Measurements from ENCODE around the gene ANGPTL3. TPM values are rescaled to one million over a fixed set of nuclear protein-coding genes. Genes with fewer than 3 reads are reported as not detected.

Gene ANGPTL3
- polyA plus RNA-seq, 1 experiment = not detected

DNA sequence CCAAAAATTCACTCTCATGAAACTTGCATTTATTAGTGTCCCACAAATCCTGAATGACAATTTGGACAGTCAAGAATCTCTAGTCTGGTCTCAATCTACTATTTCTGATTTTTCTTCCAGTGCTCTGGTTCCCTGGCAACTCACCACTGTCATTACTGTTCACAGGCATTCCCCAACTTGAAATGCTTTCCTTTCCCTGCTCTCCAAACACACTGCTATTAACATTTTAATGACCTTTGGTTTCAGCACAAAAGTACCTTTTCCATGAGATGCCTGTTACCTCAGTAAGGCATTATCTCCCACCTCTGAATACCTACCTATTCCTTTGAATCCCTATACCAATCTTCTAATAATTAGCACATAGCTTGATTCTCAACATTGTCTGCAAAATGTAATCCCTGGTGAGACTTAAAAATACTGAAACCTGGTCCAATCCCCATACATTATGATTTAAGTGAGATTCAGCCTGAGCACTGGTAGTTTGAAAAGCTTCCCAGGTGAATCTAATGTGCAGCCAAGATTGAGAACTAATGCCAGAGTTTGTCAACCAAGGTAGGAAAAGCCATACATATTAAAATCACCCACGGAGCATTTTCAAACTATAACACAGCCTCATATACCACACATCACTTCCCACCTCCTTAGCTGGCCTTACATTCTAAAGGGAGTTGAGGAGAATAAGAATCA lies 11.7 kb upstream of the ANGPTL3 start:
- Histone ChIP-seq H3K4me3 (ENCODE audit: low read depth, low read length) (no peak overlapping the region), H3K36me3 (ENCODE audit: control insufficient read depth, insufficient read depth, low read length) (no peaks in the 10 kb centered on the region), H3K27me3 (ENCODE audit: control insufficient read depth, insufficient read depth, low read length) (no peaks in the 10 kb centered on the region)
- TF ChIP-seq, protein P1, sequence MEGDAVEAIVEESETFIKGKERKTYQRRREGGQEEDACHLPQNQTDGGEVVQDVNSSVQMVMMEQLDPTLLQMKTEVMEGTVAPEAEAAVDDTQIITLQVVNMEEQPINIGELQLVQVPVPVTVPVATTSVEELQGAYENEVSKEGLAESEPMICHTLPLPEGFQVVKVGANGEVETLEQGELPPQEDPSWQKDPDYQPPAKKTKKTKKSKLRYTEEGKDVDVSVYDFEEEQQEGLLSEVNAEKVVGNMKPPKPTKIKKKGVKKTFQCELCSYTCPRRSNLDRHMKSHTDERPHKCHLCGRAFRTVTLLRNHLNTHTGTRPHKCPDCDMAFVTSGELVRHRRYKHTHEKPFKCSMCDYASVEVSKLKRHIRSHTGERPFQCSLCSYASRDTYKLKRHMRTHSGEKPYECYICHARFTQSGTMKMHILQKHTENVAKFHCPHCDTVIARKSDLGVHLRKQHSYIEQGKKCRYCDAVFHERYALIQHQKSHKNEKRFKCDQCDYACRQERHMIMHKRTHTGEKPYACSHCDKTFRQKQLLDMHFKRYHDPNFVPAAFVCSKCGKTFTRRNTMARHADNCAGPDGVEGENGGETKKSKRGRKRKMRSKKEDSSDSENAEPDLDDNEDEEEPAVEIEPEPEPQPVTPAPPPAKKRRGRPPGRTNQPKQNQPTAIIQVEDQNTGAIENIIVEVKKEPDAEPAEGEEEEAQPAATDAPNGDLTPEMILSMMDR (IDR thresholded peaks at IDR 0.05; ENCODE audit: insufficient read depth, low read depth, low read length) = no peak
- ChIA-PET POLR2A (no interaction called here), CTCF (no interaction called here)
- no peak for DNase-seq (ENCODE audit: low read depth)

DNA sequence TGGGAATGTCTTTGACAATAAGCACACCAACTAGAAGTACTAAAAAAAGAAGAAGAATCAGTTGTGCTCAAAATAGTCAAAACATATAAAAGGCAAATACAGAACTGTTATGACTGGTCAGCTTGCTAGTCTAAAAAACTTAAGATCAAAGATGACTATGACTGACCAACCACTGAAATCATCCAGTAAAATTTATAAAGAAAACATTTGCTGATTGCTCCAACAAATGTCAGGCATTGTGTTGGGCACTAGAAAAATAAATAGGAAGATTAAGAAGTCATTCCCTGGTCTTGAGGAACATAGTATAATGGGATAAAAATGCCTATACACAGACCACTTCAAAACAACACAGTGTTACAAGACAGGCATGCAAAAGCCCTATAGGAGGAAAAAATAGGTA lies 9.3 kb upstream of the ANGPTL3 start:
- DNase-seq (ENCODE audit: low read depth) = no peak
- TF ChIP-seq, protein P1 (IDR thresholded peaks at IDR 0.05; ENCODE audit: insufficient read depth, low read depth, low read length) = no peak
- H3K4me3 ChIP-seq (ENCODE audit: low read depth, low read length) = no peak overlapping the region
- POLR2A ChIA-PET = no interaction called here
- no peaks in the 10 kb centered on the region for H3K36me3 ChIP-seq (ENCODE audit: control insufficient read depth, insufficient read depth, low read length)
- CTCF ChIA-PET = interaction anchor here (1.0 kb wide), 1 partner anchor 20 kb away, joined by 3 read pairs; no protein-coding TSS in a partner anchor
- H3K27me3 ChIP-seq (ENCODE audit: control insufficient read depth, insufficient read depth, low read length) = no peaks in the 10 kb centered on the region

DNA sequence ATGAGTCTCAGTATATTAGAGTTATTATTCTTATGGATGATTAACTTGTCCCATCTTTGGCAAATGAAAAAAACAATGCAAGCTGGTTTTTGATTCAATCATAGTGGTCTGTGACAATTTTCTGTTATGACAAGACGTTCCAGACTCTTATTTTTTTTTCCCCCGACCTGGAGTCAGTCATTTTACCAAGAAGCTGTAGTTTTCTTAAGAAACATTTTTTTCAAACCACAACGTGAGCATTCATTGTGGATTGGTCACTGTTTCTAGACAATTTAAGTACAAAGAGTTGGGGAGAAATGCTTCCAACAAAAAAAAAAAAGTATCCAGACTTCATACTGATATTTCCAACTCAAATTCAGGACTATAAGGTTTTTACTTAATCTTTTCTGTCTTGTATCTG lies 8.0 kb upstream of the ANGPTL3 start:
- POLR2A ChIA-PET = no interaction called here
- H3K36me3 ChIP-seq (ENCODE audit: control insufficient read depth, insufficient read depth, low read length) = no peaks in the 10 kb centered on the region
- TF ChIP-seq, protein P1 (IDR thresholded peaks at IDR 0.05; ENCODE audit: insufficient read depth, low read depth, low read length) = no peak

DNA sequence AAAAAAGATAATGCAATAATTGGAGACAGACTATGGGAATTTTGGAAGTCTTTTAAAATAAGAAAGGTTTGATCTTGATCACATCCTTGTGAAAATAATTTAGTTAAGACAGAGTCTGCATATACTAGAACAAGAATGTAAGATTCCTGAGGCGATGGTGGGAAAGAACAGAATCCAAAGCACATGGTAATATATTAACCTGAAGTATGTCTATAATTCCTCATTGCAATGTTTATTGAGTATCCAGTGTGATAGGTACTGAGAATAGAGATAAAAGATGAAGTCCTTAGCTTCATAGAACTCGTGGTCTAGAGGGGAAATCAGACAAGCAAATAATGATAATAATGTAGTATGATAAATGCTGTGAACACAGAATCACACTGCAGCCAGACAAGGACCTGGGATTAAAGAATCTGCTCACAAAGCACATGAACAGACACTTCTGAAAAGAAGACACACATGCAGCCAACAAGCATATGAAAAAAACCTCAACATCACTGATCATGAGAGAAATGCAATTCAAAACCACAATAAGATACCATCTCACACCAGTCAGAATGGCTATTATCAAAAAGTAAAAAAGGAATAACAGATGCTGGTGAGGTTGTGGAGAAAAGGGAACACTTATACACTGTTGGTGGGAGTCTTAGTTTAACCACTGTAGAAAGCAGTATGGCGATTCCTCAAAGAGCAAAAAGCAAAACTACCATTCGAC lies 6.9 kb upstream of the ANGPTL3 start:
- Histone ChIP-seq H3K4me3 (ENCODE audit: low read depth, low read length) (no peak overlapping the region), H3K36me3 (ENCODE audit: control insufficient read depth, insufficient read depth, low read length) (no peaks in the 10 kb centered on the region), H3K27me3 (ENCODE audit: control insufficient read depth, insufficient read depth, low read length) (no peaks in the 10 kb centered on the region)
- TF ChIP-seq, protein P1 (IDR thresholded peaks at IDR 0.05; ENCODE audit: insufficient read depth, low read depth, low read length) = no peak
- POLR2A ChIA-PET = no interaction called here
- CTCF ChIA-PET = no interaction called here
- no peak for DNase-seq (ENCODE audit: low read depth)

More for the DNA sequence above, 8.0 kb upstream of the ANGPTL3 start:
- no peak overlapping the region for H3K4me3 ChIP-seq (ENCODE audit: low read depth, low read length)
- no peak for DNase-seq (ENCODE audit: low read depth)
- CTCF ChIA-PET = no interaction called here
- no peaks in the 10 kb centered on the region for H3K27me3 ChIP-seq (ENCODE audit: control insufficient read depth, insufficient read depth, low read length)

DNA sequence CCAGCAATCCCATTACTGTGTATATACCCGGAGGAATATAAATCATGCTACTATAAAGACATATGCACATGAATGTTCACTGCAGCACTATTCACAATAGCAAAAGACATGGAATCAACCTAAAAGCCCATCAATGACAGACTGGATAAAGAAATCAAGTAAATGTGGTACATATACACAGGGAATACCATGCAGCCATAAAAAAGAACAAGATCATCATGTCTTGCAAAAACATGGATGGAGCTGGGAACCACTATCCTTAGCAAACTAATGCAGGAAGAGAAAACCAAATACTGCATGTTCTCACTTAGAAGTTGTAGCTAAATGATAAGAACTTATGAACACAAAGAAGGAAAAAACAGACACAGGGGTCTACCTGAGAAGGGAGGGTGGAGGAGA lies 6.4 kb upstream of the ANGPTL3 start:
- ChIA-PET CTCF (no interaction called here), POLR2A (no interaction called here)
- DNase-seq (ENCODE audit: low read depth) = no peak
- Histone ChIP-seq H3K36me3 (ENCODE audit: control insufficient read depth, insufficient read depth, low read length) (no peaks in the 10 kb centered on the region), H3K4me3 (ENCODE audit: low read depth, low read length) (no peak overlapping the region), H3K27me3 (ENCODE audit: control insufficient read depth, insufficient read depth, low read length) (no peaks in the 10 kb centered on the region)
- TF ChIP-seq, protein P1 (IDR thresholded peaks at IDR 0.05; ENCODE audit: insufficient read depth, low read depth, low read length) = no peak

Measured in BJ (cell line).